Lower lobe of right lung (tissue), 2 donors: Measurements from ENCODE around the gene UFD1. TPM values are rescaled to one million over a fixed set of nuclear protein-coding genes. Genes with fewer than 3 reads are reported as not detected.

Source experiments
- ATAC-seq, 2 donors: fragments of 200-7000 bp; cut with Tn5 transposase; one replicate each; pipeline ENCODE4 v1.9.1; 2020 to 2022; ENCODE audit warnings: mild to moderate bottlenecking in 2 of 2, moderate library complexity in 2 of 2
- DNase-seq: peaks from one replicate; pipeline ENCODE4 v3.0.0-alpha.2; 2020
- H3K27ac ChIP-seq: fragments of 200-600 bp; one replicate; pipeline ENCODE4 v1.8.0; 2022
- H3K27me3 ChIP-seq: fragments of 200-600 bp; one replicate; pipeline ENCODE4 v1.8.0; 2022; ENCODE audit warnings: low read depth
- H3K36me3 ChIP-seq: fragments of 200-600 bp; one replicate; pipeline ENCODE4 v1.8.0; 2022; ENCODE audit warnings: mild to moderate bottlenecking
- H3K4me1 ChIP-seq: fragments of 200-600 bp; one replicate; pipeline ENCODE4 v1.8.0; 2022
- H3K4me3 ChIP-seq: fragments of 200-600 bp; one replicate; pipeline ENCODE4 v1.8.0; 2022; ENCODE audit warnings: mild to moderate bottlenecking
- H3K9me3 ChIP-seq: fragments of 200-600 bp; one replicate; pipeline ENCODE4 v1.8.0; 2022
- intact Hi-C: fragments of 100-400 bp; cut with DNase I; formaldehyde crosslinking; loops from one replicate; pipeline ENCODE4 v1.11.0; 2022
- total RNA-seq: library from RNA; stranded (reverse); fragmentation: NEBNext Ultra II Directional; extraction: Animal tissue kit (Norgen Biotek cat#: 25700); gene quantifications from one replicate; pipeline ENCODE4 v1.2.1, GENCODE V29; 2021
- TF ChIP-seq, protein P1 (sequence below): fragments of 200-600 bp; IDR thresholded peaks from one replicate; pipeline ENCODE4 v1.8.0; 2022; ENCODE audit warnings: antibody characterized with exemption, mild to moderate bottlenecking
- donor health status: DM: no; HTN: yes; CAD: no; lungs with severe emphysema.

UFD1 gene
- total RNA-seq, 1 donor from 2014 or later = 36.7 TPM

DNA sequence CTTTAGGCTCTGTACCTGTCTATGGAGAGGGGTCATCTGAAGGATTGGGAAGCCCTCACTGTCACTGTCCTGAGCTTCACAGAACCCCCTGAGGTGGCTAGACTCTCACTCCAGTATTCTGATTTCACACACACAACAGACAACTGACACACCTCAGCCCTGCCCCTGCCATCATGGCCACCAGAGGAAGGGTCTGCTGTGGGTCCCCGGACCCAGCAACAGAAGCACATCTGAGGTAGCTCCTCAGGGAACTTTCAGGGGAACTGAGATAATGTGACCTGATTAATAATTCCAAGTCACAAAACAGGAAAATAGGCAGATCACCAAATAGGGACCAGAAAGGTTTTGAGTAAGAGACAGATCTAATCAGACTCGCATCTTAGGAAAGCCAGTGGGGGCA is 24.0 kb downstream of the UFD1 start:
- H3K4me1 ChIP-seq = no peaks in the 10 kb centered on the region

DNA sequence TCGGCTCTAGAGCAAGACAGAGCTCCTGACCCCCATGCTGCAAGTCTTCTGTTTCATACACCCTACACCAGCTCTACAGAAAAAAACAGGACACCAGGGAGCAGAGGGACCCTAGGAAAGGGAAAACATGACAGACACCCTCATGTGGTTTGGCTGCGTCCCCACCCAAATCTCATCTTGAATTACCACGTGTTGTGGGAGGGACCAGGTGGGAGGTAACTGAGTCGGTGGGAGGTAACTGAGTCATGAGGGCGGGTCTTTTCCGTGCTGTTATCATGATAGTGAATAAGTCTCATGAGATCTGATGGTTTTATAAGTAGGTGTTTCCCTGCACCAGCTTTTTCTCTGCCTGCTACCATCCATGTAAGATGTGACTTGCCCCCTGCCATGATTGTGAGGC is 24.8 kb downstream of the UFD1 start:
- Histone ChIP-seq H3K4me3 (no peak overlapping the region), H3K27me3 (no peaks in the 10 kb centered on the region), H3K27ac (no peak overlapping the region), H3K9me3 (no peaks in the 10 kb centered on the region), H3K4me1 (no peaks in the 10 kb centered on the region), H3K36me3 (peaks cover 88% of the 10 kb centered on the region)
- TF ChIP-seq, protein P1, sequence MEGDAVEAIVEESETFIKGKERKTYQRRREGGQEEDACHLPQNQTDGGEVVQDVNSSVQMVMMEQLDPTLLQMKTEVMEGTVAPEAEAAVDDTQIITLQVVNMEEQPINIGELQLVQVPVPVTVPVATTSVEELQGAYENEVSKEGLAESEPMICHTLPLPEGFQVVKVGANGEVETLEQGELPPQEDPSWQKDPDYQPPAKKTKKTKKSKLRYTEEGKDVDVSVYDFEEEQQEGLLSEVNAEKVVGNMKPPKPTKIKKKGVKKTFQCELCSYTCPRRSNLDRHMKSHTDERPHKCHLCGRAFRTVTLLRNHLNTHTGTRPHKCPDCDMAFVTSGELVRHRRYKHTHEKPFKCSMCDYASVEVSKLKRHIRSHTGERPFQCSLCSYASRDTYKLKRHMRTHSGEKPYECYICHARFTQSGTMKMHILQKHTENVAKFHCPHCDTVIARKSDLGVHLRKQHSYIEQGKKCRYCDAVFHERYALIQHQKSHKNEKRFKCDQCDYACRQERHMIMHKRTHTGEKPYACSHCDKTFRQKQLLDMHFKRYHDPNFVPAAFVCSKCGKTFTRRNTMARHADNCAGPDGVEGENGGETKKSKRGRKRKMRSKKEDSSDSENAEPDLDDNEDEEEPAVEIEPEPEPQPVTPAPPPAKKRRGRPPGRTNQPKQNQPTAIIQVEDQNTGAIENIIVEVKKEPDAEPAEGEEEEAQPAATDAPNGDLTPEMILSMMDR = no peak
- no peak for ATAC-seq
- intact Hi-C loops = no loop called here
- DNase-seq = no peak

More for the DNA sequence above, 24.0 kb downstream of the UFD1 start:
- no peak for DNase-seq
- Histone ChIP-seq H3K4me3 (no peak overlapping the region), H3K27ac (no peak overlapping the region), H3K36me3 (peaks cover 90% of the 10 kb centered on the region), H3K9me3 (no peaks in the 10 kb centered on the region), H3K27me3 (no peaks in the 10 kb centered on the region)
- TF ChIP-seq, protein P1 = no peak
- intact Hi-C loops = no loop called here
- no peak for ATAC-seq

DNA sequence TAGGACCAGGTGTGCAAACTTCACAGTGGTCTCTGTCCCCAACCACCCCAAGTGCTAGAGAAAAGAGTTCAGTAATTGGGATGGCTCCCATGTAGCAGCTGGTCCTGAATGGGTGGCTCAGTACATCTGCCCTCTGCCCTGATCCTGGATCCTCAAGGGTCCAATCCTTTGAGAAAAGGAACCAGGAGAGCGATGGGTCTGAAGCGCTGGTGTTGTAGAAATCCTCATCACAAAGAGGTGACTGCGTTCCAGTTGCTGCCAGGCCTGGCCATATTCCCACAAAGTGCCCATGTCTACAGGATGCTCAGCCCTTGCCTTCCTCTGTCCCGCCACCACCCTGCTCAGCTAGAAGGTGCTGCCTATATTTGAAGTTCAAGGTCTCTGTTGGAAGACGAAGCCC is 25.3 kb downstream of the UFD1 start:
- Histone ChIP-seq H3K4me3 (no peak overlapping the region), H3K27ac (no peak overlapping the region), H3K9me3 (no peaks in the 10 kb centered on the region), H3K36me3 (peaks cover 85% of the 10 kb centered on the region), H3K4me1 (peaks cover 3% of the 10 kb centered on the region), H3K27me3 (no peaks in the 10 kb centered on the region)
- no peak for ATAC-seq
- TF ChIP-seq, protein P1 = no peak
- intact Hi-C loops = no loop called here
- no peak for DNase-seq

DNA sequence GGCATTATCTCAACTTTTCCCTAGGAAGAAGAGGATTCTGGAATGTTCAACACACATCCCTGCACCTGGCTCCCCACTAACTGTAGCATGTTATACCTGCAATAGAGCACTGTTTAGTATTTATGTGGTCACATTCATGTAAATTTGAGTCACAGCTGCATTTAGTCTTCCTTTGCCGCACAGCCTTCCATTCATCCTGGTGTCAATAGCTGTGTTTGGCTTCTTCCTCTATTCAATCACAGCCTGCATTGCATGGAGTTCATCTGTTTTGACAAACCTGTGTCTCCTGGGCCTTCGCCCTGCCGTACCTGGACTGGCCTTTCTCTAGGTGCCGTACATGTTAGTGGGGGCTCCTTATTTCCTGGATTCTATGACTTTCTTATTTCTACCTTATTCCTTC is 27.4 kb downstream of the UFD1 start:
- intact Hi-C loops = no loop called here
- no peaks in the 10 kb centered on the region for H3K27me3 ChIP-seq
- H3K36me3 ChIP-seq = peaks cover 63% of the 10 kb centered on the region
- H3K27ac ChIP-seq = no peak overlapping the region
- TF ChIP-seq, protein P1 = no peak
- H3K4me3 ChIP-seq = no peak overlapping the region
- peaks cover 15% of the 10 kb centered on the region for H3K4me1 ChIP-seq
- ATAC-seq (no peak), DNase-seq (no peak)
- H3K9me3 ChIP-seq = no peaks in the 10 kb centered on the region

DNA sequence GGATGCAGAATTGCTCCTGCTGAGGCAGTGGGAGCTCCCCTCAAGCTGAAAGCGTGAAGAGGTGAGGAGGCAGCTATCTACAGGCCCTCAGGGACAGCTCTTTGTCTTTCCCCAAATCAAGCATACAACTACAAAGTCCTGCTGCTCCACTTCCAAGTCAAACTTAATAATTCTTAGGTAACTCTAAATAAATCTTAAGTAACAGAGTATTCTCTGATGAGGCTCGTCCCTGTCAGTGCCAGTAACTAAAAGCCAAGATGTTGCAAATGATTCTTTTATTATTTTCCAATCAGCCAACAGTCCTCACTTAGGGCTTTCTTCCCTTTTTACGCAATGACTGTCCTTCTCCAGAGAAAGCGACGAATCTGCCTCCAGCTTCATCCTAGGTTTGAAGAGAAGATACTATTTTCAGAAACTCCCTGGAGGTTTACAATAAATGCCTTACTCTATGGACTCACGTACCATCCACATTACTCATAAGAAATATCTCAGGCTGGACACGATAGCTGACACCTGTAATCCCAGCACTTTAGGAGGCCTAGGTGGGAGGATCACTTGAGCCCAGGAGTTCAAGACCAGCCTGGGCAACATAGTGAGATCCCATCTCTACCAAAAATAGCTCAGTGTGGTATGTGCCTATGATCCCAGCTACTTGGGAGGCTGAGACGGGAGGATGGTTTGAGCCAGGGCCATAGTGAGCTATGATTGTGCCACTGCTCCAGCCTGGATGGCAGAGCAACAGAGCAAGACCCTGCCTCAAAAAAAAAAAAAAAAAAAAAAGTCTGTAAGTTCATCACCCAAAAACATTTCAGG is 28.4 kb downstream of the UFD1 start:
- H3K4me3 ChIP-seq = no peak overlapping the region
- no peaks in the 10 kb centered on the region for H3K9me3 ChIP-seq
- H3K27me3 ChIP-seq = no peaks in the 10 kb centered on the region
- peaks cover 25% of the 10 kb centered on the region for H3K4me1 ChIP-seq
- no peak overlapping the region for H3K27ac ChIP-seq
- no peak for DNase-seq
- TF ChIP-seq, protein P1 = no peak
- intact Hi-C loops = no loop called here
- no peak for ATAC-seq
- H3K36me3 ChIP-seq = peaks cover 53% of the 10 kb centered on the region
